ENCODE measurements around the gene HNF4A.

- TF ChIP-seq POLR2A (IDR thresholded peaks at IDR 0.05), result no peak
- no peak for TF ChIP-seq CTCF (IDR thresholded peaks at IDR 0.05)
These were observed 126.4 kb downstream of the HNF4A start for GRCh38 chr20:44481719-44482416.
